ENCODE data around the gene TGIF2. TPM values are rescaled to one million over a fixed set of nuclear protein-coding genes. Genes with fewer than 3 reads are reported as not detected.
A peak's percentile ranks its signal among the peaks of the same experiment; 100 is the strongest.

The TGIF2 gene
- total and polyA plus RNA-seq, 2 of the 13 experiments (the other 11 are each of a cell fraction or from before 2014, with no cell fraction given), result 41.3 to 53.9 TPM

DNA sequence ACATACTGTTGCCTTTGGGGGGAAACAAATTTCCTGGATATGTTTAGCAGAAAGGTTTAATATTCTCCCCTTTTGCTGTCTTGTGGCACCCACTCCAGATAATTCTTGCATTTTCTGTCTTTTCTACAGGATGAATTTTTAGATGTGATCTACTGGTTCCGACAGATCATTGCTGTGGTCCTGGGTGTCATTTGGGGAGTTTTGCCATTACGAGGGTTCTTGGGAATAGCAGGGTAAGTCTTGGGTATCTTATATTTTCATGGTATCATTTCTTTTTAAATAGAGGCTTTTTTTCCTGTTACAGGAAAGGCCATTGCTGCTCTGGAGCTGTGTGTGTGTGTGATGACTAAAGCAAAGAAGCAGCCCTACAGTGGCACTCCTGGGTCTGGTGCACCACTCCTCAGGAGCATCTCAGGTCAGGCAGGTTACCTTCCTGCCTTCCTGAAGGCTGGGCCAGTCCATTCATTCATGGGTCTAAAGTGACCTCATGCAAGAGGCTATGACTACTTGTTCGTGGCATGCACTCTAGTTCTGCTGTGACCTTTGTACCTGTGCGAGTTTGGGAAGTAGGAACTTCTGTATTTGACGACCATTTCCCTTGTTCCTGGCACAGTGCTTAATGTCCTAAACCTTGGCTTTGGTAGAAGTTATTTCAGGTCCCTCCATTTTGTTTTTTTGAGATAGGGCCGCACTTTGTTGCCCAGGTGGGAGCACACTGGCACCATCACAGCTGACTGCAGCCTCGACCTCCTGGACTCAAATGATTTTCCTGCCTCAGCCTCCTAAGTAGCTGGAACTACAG is 34.4 kb downstream of the TGIF2 start:
- CTCF ChIA-PET (ENCODE audit: low intra/inter-chr PET ratio, low total read pairs), result no interaction called here
- Histone ChIP-seq H3K36me3 (replicated peaks in 1 of 2; ENCODE audit: control insufficient read depth in 1 of 2, insufficient read depth in 2 of 2, low read length in 2 of 2) (peaks cover 19 to 45% of the 10 kb centered on the region in 2 experiments), H3K79me2 (ENCODE audit: insufficient read depth, low read length) (peaks cover 28% of the 10 kb centered on the region), H4K20me1 (ENCODE audit: insufficient read depth, low read length) (0 out of 2 replicates have a peak, but pooled peaks cover 2% of the 10 kb centered on the region), H3K9me3 (ENCODE audit: low read length) (no peaks in the 10 kb centered on the region), H2AFZ (ENCODE audit: low read length) (no peak overlapping the region), H3K27me3 (ENCODE audit: control insufficient read depth in 1 of 2, insufficient read depth in 2 of 2, low read length in 2 of 2) (no peaks in the 10 kb centered on the region; a peak in 1 of 5 replicates), H3K27ac (ENCODE audit: extremely low read length, insufficient read depth, low read length) (peak overlapping the region; percentile 81), H3K4me1 (ENCODE audit: insufficient read depth, low read length) (peaks cover 27% of the 10 kb centered on the region), H3K4me2 (ENCODE audit: low read depth, low read length) (peak overlapping the region; percentile 82), H3K4me3 (replicated peaks in 1 of 3; ENCODE audit: insufficient read depth in 1 of 3, low read depth in 2 of 3, low read length in 3 of 3) (peak overlapping the region; percentile 88 to 98 (median 98); a peak in 5 of 6 replicates), H3K9ac (ENCODE audit: insufficient read depth, low read depth, low read length) (peak overlapping the region; percentile 98)
- FAIRE-seq (peak; percentile 86), ATAC-seq (peak; percentile 40), DNase-seq (ENCODE audit: low spot score) (peak; percentile 99)
- intact Hi-C loops (cut with micrococcal nuclease; ENCODE audit: unreplicated experiment), result no loop called here
- WGBS (ENCODE audit: low lambda C conversion rate), result 50% methylated on average over 7 of the region's 7 CpGs
- TSS peak; percentile 71 for BruUV-seq (replicated peaks)
- in situ Hi-C loops (cut with HindIII; ENCODE audit: extremely low pct_ligation_motif_present, low pct_unique_long_range_greater_than_20kb), result no loop called here
- POLR2A ChIA-PET, result interaction anchor here (1.1 to 6.6 kb wide), 6 partner anchors 9 to 33 kb away, joined by 3 to 167 read pairs (median 45); partner anchors contain the start of gene TGIF2
- TF ChIP-seq NFYB (CRISPR knock-in tag; IDR thresholded peaks at IDR 0.05), result peak; percentile 6; the same call in 1 of the 2 replicates
- TF ChIP-seq RBM39 (IDR thresholded peaks at IDR 0.05; ENCODE audit: low read depth, low read length, poor library complexity, severe bottlenecking), result no peak
- no peak for TF ChIP-seq ZNF446 (CRISPR knock-in tag; IDR thresholded peaks at IDR 0.05)
- TF ChIP-seq HNF4G (IDR thresholded peaks at IDR 0.05; ENCODE audit: borderline replicate concordance, low read depth, low read length), result peak; percentile 93
- TF ChIP-seq HNF4G (CRISPR knock-in tag; IDR thresholded peaks at IDR 0.05; ENCODE audit: borderline replicate concordance, low read depth), result peak; percentile 93
- peak; percentile 58 for TF ChIP-seq KDM1A (CRISPR knock-in tag; IDR thresholded peaks at IDR 0.05)
- TF ChIP-seq, protein P1, sequence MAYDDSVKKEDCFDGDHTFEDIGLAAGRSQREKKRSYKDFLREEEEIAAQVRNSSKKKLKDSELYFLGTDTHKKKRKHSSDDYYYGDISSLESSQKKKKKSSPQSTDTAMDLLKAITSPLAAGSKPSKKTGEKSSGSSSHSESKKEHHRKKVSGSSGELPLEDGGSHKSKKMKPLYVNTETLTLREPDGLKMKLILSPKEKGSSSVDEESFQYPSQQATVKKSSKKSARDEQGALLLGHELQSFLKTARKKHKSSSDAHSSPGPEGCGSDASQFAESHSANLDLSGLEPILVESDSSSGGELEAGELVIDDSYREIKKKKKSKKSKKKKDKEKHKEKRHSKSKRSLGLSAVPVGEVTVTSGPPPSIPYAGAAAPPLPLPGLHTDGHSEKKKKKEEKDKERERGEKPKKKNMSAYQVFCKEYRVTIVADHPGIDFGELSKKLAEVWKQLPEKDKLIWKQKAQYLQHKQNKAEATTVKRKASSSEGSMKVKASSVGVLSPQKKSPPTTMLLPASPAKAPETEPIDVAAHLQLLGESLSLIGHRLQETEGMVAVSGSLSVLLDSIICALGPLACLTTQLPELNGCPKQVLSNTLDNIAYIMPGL (CRISPR knock-in tag; IDR thresholded peaks at IDR 0.05; ENCODE audit: borderline replicate concordance in 1 of 2, low read depth in 1 of 2), result peak; percentile 33 to 64; a peak in 3 of 4 replicates
- TF ChIP-seq SP5 (CRISPR knock-in tag; IDR thresholded peaks at IDR 0.05; ENCODE audit: borderline replicate concordance, low read depth), result peak; percentile 15; the same call in 1 of the 2 replicates
- 0 out of 2 replicates have a peak, but pooled peaks have one; percentile 6 for TF ChIP-seq RBFOX2 (IDR thresholded peaks at IDR 0.05; ENCODE audit: low read depth, low read length)
- TF ChIP-seq SOX5 (CRISPR knock-in tag; IDR thresholded peaks at IDR 0.05; ENCODE audit: borderline replicate concordance), result peak; percentile 59; the same call in 1 of the 2 replicates
- peak; percentile 79 for TF ChIP-seq ZNF788 (CRISPR knock-in tag; IDR thresholded peaks at IDR 0.05; ENCODE audit: borderline replicate concordance)
- no peak for TF ChIP-seq ZNF780A (CRISPR knock-in tag; IDR thresholded peaks at IDR 0.05)
- 0 out of 2 replicates have a peak, but pooled peaks have one; percentile 57 for TF ChIP-seq AKAP8 (CRISPR knock-in tag; IDR thresholded peaks at IDR 0.05)
- TF ChIP-seq, protein P2, sequence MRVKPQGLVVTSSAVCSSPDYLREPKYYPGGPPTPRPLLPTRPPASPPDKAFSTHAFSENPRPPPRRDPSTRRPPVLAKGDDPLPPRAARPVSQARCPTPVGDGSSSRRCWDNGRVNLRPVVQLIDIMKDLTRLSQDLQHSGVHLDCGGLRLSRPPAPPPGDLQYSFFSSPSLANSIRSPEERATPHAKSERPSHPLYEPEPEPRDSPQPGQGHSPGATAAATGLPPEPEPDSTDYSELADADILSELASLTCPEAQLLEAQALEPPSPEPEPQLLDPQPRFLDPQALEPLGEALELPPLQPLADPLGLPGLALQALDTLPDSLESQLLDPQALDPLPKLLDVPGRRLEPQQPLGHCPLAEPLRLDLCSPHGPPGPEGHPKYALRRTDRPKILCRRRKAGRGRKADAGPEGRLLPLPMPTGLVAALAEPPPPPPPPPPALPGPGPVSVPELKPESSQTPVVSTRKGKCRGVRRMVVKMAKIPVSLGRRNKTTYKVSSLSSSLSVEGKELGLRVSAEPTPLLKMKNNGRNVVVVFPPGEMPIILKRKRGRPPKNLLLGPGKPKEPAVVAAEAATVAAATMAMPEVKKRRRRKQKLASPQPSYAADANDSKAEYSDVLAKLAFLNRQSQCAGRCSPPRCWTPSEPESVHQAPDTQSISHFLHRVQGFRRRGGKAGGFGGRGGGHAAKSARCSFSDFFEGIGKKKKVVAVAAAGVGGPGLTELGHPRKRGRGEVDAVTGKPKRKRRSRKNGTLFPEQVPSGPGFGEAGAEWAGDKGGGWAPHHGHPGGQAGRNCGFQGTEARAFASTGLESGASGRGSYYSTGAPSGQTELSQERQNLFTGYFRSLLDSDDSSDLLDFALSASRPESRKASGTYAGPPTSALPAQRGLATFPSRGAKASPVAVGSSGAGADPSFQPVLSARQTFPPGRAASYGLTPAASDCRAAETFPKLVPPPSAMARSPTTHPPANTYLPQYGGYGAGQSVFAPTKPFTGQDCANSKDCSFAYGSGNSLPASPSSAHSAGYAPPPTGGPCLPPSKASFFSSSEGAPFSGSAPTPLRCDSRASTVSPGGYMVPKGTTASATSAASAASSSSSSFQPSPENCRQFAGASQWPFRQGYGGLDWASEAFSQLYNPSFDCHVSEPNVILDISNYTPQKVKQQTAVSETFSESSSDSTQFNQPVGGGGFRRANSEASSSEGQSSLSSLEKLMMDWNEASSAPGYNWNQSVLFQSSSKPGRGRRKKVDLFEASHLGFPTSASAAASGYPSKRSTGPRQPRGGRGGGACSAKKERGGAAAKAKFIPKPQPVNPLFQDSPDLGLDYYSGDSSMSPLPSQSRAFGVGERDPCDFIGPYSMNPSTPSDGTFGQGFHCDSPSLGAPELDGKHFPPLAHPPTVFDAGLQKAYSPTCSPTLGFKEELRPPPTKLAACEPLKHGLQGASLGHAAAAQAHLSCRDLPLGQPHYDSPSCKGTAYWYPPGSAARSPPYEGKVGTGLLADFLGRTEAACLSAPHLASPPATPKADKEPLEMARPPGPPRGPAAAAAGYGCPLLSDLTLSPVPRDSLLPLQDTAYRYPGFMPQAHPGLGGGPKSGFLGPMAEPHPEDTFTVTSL (CRISPR knock-in tag; IDR thresholded peaks at IDR 0.05; ENCODE audit: borderline replicate concordance), result no peak; the same call in none of the 2 replicates
- TF ChIP-seq ZNF230 (CRISPR knock-in tag; IDR thresholded peaks at IDR 0.05), result 0 out of 2 replicates have a peak, but pooled peaks have one; percentile 48
